H1 (cell line): ENCODE results near the gene PLOD1. TPM values are rescaled to one million over a fixed set of nuclear protein-coding genes. Genes with fewer than 3 reads are reported as not detected.

ENCODE experiments used
- BCL11A ChIP-seq, 2 experiments: IDR thresholded peaks; one replicate each; pipeline ENCODE4 v1.6.1; 2011; ENCODE audit warnings: low read depth in 2 of 2, low read length in 2 of 2, mild to moderate bottlenecking in 2 of 2
- CBX5 ChIP-seq: fragments of 300-800, 300-1000 bp; sonication (generic); IDR thresholded peaks from 2 replicates; pipeline ENCODE4 v1.7.1; 2016; ENCODE audit warnings: antibody characterized with exemption, low read length, low read depth
- CTCF ChIP-seq, 3 experiments: IDR thresholded peaks; 1 replicate in 2 of 3; 2 replicates in 1 of 3; pipeline versions ENCODE4 v1.5.1 to v1.6.1; 2011; ENCODE audit warnings: low read length in 3 of 3, mild to moderate bottlenecking in 3 of 3, inconsistent platforms in 2 of 3, low read depth in 1 of 3, moderate library complexity in 1 of 3; ENCODE audit not compliant: insufficient read depth in 1 of 3; ENCODE audit errors: control extremely low read depth in 1 of 3
- FOSL1 ChIP-seq: IDR thresholded peaks from 2 replicates; pipeline ENCODE4 v1.6.1; 2011; ENCODE audit warnings: mild to moderate bottlenecking, low read depth, low read length, moderate library complexity; ENCODE audit not compliant: insufficient read depth
- GTF2F1 ChIP-seq: IDR thresholded peaks from 2 replicates; pipeline ENCODE4 v1.6.1; 2012; ENCODE audit warnings: low read depth, low read length, improper control_type of control experiment, borderline replicate concordance
- KDM1A ChIP-seq: fragments of 200-600, 300-600 bp; sonication (generic); IDR thresholded peaks from 2 replicates; pipeline ENCODE4 v1.7.1; 2016; ENCODE audit warnings: mild to moderate bottlenecking, low read length, borderline replicate concordance
- KDM4A ChIP-seq: IDR thresholded peaks from one replicate; pipeline ENCODE4 v1.7.1; 2012; ENCODE audit warnings: low read depth, mild to moderate bottlenecking, moderate library complexity, low read length, inconsistent platforms; ENCODE audit not compliant: severe bottlenecking
- PHF8 ChIP-seq: fragments of 200-600 bp; sonication (generic); conservative IDR thresholded peaks from 2 replicates; pipeline ENCODE4 v1.7.1; 2012; ENCODE audit warnings: low read depth, mild to moderate bottlenecking, inconsistent platforms, low read length, moderate library complexity
- POU5F1 ChIP-seq: IDR thresholded peaks from 2 replicates; pipeline ENCODE4 v1.6.1; 2011; ENCODE audit warnings: low read depth, mild to moderate bottlenecking, low read length, moderate library complexity
- RBBP5 ChIP-seq: IDR thresholded peaks from 2 replicates; pipeline ENCODE4 v1.7.1; 2012; ENCODE audit warnings: low read depth, mild to moderate bottlenecking, inconsistent platforms, low read length, moderate library complexity, borderline replicate concordance
- SIN3A ChIP-seq, 2 experiments: IDR thresholded peaks in 1 of 2; conservative IDR thresholded peaks in 1 of 2; 2 replicates each; pipeline ENCODE4 v1.6.1; 2011 to 2012; ENCODE audit warnings: low read length in 2 of 2, improper control_type of control experiment in 1 of 2, low read depth in 1 of 2, mild to moderate bottlenecking in 1 of 2
- SIRT6 ChIP-seq: IDR thresholded peaks from one replicate; pipeline ENCODE4 v1.7.1; 2012; ENCODE audit warnings: low read length, inconsistent platforms
- SP2 ChIP-seq: IDR thresholded peaks from 2 replicates; pipeline ENCODE4 v1.6.1; 2012; ENCODE audit warnings: mild to moderate bottlenecking, low read length, inconsistent platforms
- SRF ChIP-seq: IDR thresholded peaks from 2 replicates; pipeline ENCODE4 v1.6.1; 2011; ENCODE audit warnings: mild to moderate bottlenecking, low read depth, low read length, moderate library complexity
- SUZ12 ChIP-seq: fragments of 200-600 bp; sonication (generic); IDR thresholded peaks from 2 replicates; pipeline ENCODE4 v1.6.1; 2012; ENCODE audit warnings: mild to moderate bottlenecking, inconsistent platforms, low read length, moderate library complexity, mixed read lengths
- TAF7 ChIP-seq: optimal IDR thresholded peaks from 2 replicates; pipeline ENCODE3; 2011; ENCODE audit warnings: low read depth, mild to moderate bottlenecking, inconsistent platforms, low read length, moderate library complexity, borderline replicate concordance
- TCF12 ChIP-seq: IDR thresholded peaks from 2 replicates; pipeline ENCODE4 v1.6.1; 2011; ENCODE audit warnings: low read depth, mild to moderate bottlenecking, low read length
- TEAD4 ChIP-seq: IDR thresholded peaks from 2 replicates; pipeline ENCODE4 v1.6.1; 2012; ENCODE audit warnings: low read depth, low read length, inconsistent platforms, mixed read lengths
- polyA plus RNA-seq, 7 experiments: library from polyadenylated mRNA; depleted of rRNA in 3 of 7; stranded (reverse) in 5 of 7; unstranded in 2 of 7; fragments of >200 nt in 5 of 7; fragments of 200-250 nt in 2 of 7; gene quantifications; 1 replicate in 5 of 7; 2 replicates in 1 of 7; 4 replicates in 1 of 7; pipeline versions ENCODE4 v1.2.1 to v1.2.3, GENCODE V29; 2011 to 2013; ENCODE audit warnings: missing spikeins in 2 of 7, mixed read lengths in 2 of 7
- total RNA-seq: library from RNA; stranded (reverse); fragmentation: NEBNext Ultra II Directional; extraction: Animal tissue kit (Norgen Biotek cat#: 25700); gene quantifications from 2 replicates; pipeline ENCODE4 v1.2.1, GENCODE V29; 2021

PLOD1 gene
- total and polyA plus RNA-seq, 2 of the 8 experiments (the other 6 are each of a cell fraction or from before 2014, with no cell fraction given): 44.9 to 51.8 TPM

GRCh38 chr1:11934302-11935056 is at the start of gene PLOD1 (continued):
- no peak for TF ChIP-seq CTCF (IDR thresholded peaks at IDR 0.05; ENCODE audit: control extremely low read depth in 1 of 3, insufficient read depth in 1 of 3, low read depth in 1 of 3, low read length in 3 of 3)
- peak; percentile 69 for TF ChIP-seq PHF8
- 0 out of 2 replicates have a peak, but pooled peaks have one; percentile 71 for TF ChIP-seq RBBP5
- TF ChIP-seq SIRT6: no peak
- no peak for TF ChIP-seq KDM1A
- no peak for TF ChIP-seq SIN3A (conservative IDR thresholded peaks at IDR 0.05 in 1 of 2, IDR thresholded peaks at IDR 0.05 in 1 of 2; ENCODE audit: low read depth in 1 of 2, low read length in 2 of 2)
- peak; percentile 60 for TF ChIP-seq TAF7
- TF ChIP-seq SP2: no peak
- peak; percentile 53 for TF ChIP-seq KDM4A
- peak; percentile 91 for TF ChIP-seq SRF
- TF ChIP-seq SUZ12: no peak
- no peak for TF ChIP-seq FOSL1
- no peak for TF ChIP-seq GTF2F1
- no peak for TF ChIP-seq BCL11A (IDR thresholded peaks at IDR 0.05; ENCODE audit: low read depth in 2 of 2, low read length in 2 of 2)
- no peak for TF ChIP-seq TCF12
- no peak for TF ChIP-seq TEAD4
- TF ChIP-seq POU5F1: no peak
- TF ChIP-seq CBX5: no peak
